Measurements from ENCODE around the gene NETO2. TPM values are rescaled to one million over a fixed set of nuclear protein-coding genes. Genes with fewer than 3 reads are reported as not detected.
"Not testable (repeated sequence)": the region's sequence is repeated elsewhere in the genome, so short reads cannot be mapped to it uniquely, and the experiment has no call there.

Gene NETO2
- 6.2 and 6.9 TPM in 2 replicates for total RNA-seq

GRCh38 chr16:47143677-47144558 is at the start of gene NETO2:
Gene NETO2 (minus strand): TSS chr16:47143945. CDS start chr16:47143612, 333 bp downstream.
- H3K27ac Mint-ChIP-seq = peak within 1 kb of the TSS; percentile 61
- H3K36me3 Mint-ChIP-seq (ENCODE audit: low read depth) = no peaks in the 10 kb centered on the region
- H3K9me3 Mint-ChIP-seq = no peaks in the 10 kb centered on the region
- peak; percentile 47 for DNase-seq (ENCODE audit: low spot score)
- H3K4me3 Mint-ChIP-seq (ENCODE audit: low read depth) = peak within 1 kb of the TSS; percentile 75
- H3K4me1 Mint-ChIP-seq (ENCODE audit: low read depth) = peaks cover 16% of the 10 kb centered on the region
- H3K27me3 Mint-ChIP-seq (ENCODE audit: low read depth) = peaks cover 34% of the 10 kb centered on the region
- intact Hi-C loops (cut with micrococcal nuclease) = loop anchor here (1.0 to 10.0 kb wide), 7 partner anchors 107 to 1488 kb away; partner anchors contain the start of genes ITFG1 and PHKB

DNA sequence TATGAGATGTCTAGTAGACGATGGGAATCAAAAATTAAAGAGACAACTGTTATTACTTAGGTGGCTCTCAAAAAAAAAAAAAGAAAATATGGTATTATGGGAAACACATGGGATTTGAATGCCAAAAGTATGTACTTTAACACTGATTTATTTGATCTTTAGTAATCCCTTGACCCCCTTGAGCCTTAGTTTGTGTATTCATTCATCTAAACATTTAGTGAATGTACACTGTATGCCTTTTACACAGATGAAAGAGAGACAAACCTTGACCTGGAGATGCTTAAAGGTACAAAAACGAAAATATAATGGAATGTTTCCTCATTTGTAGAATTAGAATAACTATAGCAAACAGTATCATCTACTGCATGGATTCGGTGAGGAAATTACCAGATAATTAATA is 38.6 kb upstream of the NETO2 start:
- no peak overlapping the region for H3K27ac Mint-ChIP-seq
- intact Hi-C loops (cut with micrococcal nuclease) = no loop called here
- no peak for DNase-seq (ENCODE audit: low spot score)
- H3K4me1 Mint-ChIP-seq (ENCODE audit: low read depth) = no peaks in the 10 kb centered on the region
- no peaks in the 10 kb centered on the region for H3K27me3 Mint-ChIP-seq (ENCODE audit: low read depth)
- no peak overlapping the region for H3K4me3 Mint-ChIP-seq (ENCODE audit: low read depth)
- no peaks in the 10 kb centered on the region for H3K36me3 Mint-ChIP-seq (ENCODE audit: low read depth)
- no peaks in the 10 kb centered on the region for H3K9me3 Mint-ChIP-seq

GRCh38 chr16:47181066-47181465 is 37.3 kb upstream of the NETO2 start:
- DNase-seq (ENCODE audit: low spot score); H3K27ac Mint-ChIP-seq; intact Hi-C loops (cut with micrococcal nuclease); H3K36me3 Mint-ChIP-seq (ENCODE audit: low read depth); H3K9me3 Mint-ChIP-seq; H3K27me3 Mint-ChIP-seq (ENCODE audit: low read depth); H3K4me3 Mint-ChIP-seq (ENCODE audit: low read depth); H3K4me1 Mint-ChIP-seq (ENCODE audit: low read depth): not testable (repeated sequence)

DNA sequence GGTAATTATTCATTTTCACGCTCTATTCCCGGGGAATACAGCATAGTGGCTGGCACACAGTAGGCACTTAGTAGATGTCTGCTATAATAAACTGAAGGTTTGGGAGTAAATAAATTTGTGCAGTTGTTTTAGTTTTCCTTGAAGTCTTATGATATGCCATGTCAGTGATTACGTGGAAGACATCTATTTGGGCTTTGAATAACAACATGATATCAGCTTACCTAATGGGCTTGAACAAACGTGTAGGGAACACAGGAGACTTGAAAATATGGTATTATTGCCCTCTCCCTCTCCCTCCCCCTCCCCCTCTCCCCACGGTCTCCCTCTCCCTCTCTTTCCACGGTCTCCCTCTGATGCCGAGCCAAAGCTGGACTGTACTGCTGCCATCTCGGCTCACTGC is 36.3 kb upstream of the NETO2 start:
- no peak overlapping the region for H3K4me3 Mint-ChIP-seq (ENCODE audit: low read depth)
- intact Hi-C loops (cut with micrococcal nuclease) = no loop called here

DNA sequence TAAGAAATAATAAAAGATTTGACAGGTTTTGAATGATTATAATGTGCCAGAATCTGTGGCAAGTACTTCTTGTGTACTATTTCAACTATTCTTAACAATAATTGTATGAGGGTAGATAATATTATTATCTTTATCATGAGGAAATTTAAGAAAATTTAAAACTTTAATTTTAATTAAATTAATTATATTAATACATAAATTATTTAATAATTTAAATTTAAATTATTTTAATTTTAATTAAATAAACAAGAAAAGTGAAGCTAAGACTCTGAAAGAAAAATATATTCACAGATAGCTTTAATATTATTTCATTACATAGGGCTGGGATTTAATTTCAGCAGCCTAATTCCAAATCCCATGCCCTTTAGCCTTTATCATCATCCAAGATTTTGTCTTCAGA is 31.4 kb upstream of the NETO2 start:
- no peaks in the 10 kb centered on the region for H3K4me1 Mint-ChIP-seq (ENCODE audit: low read depth)

More for the DNA sequence above, 36.3 kb upstream of the NETO2 start:
- Mint-ChIP-seq H3K27me3 (ENCODE audit: low read depth) (no peaks in the 10 kb centered on the region), H3K36me3 (ENCODE audit: low read depth) (no peaks in the 10 kb centered on the region), H3K9me3 (no peaks in the 10 kb centered on the region), H3K27ac (no peak overlapping the region), H3K4me1 (ENCODE audit: low read depth) (no peaks in the 10 kb centered on the region)
- DNase-seq (ENCODE audit: low spot score) = no peak

DNA sequence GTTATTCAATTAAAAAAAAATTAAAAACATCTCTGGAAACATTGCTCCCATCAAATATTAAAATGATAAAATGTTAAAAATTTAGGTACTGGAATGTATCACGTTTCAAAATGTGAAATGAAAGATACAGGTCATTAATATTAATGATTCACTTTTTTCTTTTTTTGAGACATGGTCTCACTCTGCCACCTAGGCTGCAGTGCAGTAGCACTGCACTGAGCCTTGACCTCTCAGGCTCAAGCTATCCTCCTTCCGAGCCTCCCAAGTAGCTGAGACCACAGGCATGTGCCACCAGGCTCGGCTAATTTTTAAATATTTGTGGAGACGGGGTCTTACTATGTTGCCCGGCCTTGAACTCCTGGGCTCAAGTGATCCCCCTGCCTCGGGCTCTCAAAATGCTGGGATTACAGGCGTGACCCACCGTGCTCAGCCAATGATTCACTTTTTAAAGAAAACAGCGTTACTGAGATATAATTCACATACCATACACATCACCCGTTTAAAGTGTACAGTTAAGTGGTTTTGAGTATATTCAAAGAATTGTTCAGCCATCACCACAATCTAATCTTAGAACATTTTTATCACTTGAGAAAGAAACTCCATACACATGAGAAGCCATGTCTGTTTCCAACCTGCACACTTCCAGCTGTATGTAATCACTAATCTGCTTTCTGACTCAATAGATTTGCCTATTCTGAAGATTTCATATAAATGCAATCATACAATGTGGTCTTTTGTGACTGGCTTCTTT is 19.1 kb upstream of the NETO2 start:
- intact Hi-C loops (cut with micrococcal nuclease) = no loop called here
- Mint-ChIP-seq H3K4me1 (ENCODE audit: low read depth) (no peaks in the 10 kb centered on the region), H3K36me3 (ENCODE audit: low read depth) (no peaks in the 10 kb centered on the region), H3K4me3 (ENCODE audit: low read depth) (no peak overlapping the region), H3K27me3 (ENCODE audit: low read depth) (no peaks in the 10 kb centered on the region), H3K9me3 (no peaks in the 10 kb centered on the region), H3K27ac (no peak overlapping the region)
- DNase-seq (ENCODE audit: low spot score) = no peak

More for the DNA sequence above, 31.4 kb upstream of the NETO2 start:
- intact Hi-C loops (cut with micrococcal nuclease) = no loop called here
- H3K9me3 Mint-ChIP-seq = no peaks in the 10 kb centered on the region
- H3K36me3 Mint-ChIP-seq (ENCODE audit: low read depth) = no peaks in the 10 kb centered on the region
- no peaks in the 10 kb centered on the region for H3K27me3 Mint-ChIP-seq (ENCODE audit: low read depth)
- DNase-seq (ENCODE audit: low spot score) = no peak
- no peak overlapping the region for H3K4me3 Mint-ChIP-seq (ENCODE audit: low read depth)
- H3K27ac Mint-ChIP-seq = no peak overlapping the region

DNA sequence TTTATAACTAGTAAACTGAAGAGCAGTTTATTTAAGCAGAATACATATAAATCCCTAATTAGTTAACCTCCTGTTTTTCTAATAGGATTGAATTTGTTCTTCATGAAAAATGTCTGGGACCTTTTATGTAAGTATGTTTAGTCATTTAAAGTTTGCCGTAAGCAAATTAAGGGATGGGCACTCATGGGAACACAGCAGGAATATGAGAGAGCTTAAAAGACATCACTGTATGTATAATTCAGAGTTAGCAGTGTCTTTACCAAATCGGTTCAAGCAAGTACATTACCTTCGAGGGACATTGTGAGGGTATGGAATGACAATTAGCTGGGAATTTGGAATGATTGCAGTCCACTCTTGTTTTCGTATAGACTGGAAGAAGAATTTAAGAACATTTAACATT is 17.7 kb upstream of the NETO2 start:
- Mint-ChIP-seq H3K4me1 (ENCODE audit: low read depth) (no peaks in the 10 kb centered on the region), H3K9me3 (no peaks in the 10 kb centered on the region), H3K4me3 (ENCODE audit: low read depth) (no peak overlapping the region), H3K27me3 (ENCODE audit: low read depth) (no peaks in the 10 kb centered on the region), H3K27ac (no peak overlapping the region), H3K36me3 (ENCODE audit: low read depth) (peaks cover 7% of the 10 kb centered on the region)
- DNase-seq (ENCODE audit: low spot score) = no peak
- intact Hi-C loops (cut with micrococcal nuclease) = no loop called here

DNA sequence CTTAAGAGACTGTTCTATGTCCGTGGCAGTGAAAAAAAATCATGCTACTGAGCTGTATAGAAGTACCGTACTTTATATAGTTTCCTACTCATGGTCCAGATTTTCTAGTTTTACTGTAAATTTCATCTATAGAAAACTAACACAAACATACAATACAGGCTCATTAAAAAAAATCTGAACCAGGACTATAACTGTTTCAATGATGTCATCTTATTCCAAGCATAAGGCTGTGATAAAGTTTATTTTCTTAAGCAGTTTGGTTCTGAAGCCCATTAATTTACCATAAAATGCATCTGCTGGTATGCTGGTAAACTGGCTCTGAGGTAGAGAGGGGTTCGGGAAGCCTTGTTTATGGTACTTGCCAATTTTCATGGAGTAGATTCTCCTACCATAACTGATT is 16.7 kb upstream of the NETO2 start:
- Mint-ChIP-seq H3K4me3 (ENCODE audit: low read depth) (no peak overlapping the region), H3K4me1 (ENCODE audit: low read depth) (no peaks in the 10 kb centered on the region), H3K27me3 (ENCODE audit: low read depth) (no peaks in the 10 kb centered on the region), H3K27ac (no peak overlapping the region), H3K36me3 (ENCODE audit: low read depth) (peaks cover 7% of the 10 kb centered on the region), H3K9me3 (no peaks in the 10 kb centered on the region)
- intact Hi-C loops (cut with micrococcal nuclease) = no loop called here
- DNase-seq (ENCODE audit: low spot score) = no peak

DNA sequence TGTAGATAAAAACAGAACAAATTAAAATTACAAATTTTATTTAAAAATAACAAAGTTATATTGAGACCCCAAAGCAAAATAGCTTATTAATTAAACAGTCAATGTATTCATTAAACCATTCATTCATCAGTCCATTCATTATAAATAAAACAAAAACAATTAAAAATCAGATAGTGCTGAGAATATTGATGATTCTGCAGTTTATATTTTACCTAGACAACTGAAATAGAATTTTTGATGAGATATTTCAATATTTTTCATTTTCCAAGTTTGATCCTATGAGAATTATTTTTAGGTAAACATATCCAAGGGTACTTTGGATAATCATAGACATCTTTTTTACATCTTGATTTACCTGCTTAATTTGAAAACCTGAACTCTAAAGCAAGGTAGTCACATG is 15.2 kb upstream of the NETO2 start:
- no peak for DNase-seq (ENCODE audit: low spot score)
- no peak overlapping the region for H3K27ac Mint-ChIP-seq
- H3K9me3 Mint-ChIP-seq = no peaks in the 10 kb centered on the region
- H3K27me3 Mint-ChIP-seq (ENCODE audit: low read depth) = no peaks in the 10 kb centered on the region
- peaks cover 7% of the 10 kb centered on the region for H3K36me3 Mint-ChIP-seq (ENCODE audit: low read depth)
- intact Hi-C loops (cut with micrococcal nuclease) = no loop called here
- H3K4me3 Mint-ChIP-seq (ENCODE audit: low read depth) = no peak overlapping the region
- H3K4me1 Mint-ChIP-seq (ENCODE audit: low read depth) = no peaks in the 10 kb centered on the region

DNA sequence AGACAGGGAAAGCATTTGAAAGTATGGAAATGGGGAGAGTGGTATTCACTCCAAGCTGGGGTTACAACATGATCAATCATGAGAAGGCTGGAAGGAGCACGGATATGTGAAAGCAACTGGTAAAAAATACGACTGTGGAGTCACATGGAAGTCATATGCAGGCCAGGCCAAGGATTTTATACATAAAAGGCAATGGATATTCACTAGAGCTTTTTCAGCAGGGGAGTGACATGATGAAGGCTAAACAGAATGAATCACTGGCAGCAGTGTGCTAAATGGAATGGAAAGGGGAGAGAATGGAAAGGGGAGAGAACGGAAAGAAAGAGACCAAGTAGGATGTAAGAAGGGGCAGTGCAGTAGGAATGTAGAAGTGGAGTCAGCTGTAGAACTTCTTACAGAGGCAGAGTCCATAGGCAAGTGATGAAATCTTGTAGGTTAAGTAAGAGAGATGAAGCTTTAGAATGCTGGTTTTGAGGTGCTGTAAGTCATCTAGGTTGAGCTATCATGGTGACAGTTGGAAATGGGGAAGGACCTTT is 13.0 kb upstream of the NETO2 start:
- Mint-ChIP-seq H3K4me1 (ENCODE audit: low read depth) (no peaks in the 10 kb centered on the region), H3K36me3 (ENCODE audit: low read depth) (peaks cover 21% of the 10 kb centered on the region), H3K4me3 (ENCODE audit: low read depth) (no peak overlapping the region), H3K9me3 (peaks cover 9% of the 10 kb centered on the region), H3K27ac (no peak overlapping the region), H3K27me3 (ENCODE audit: low read depth) (no peaks in the 10 kb centered on the region)
- intact Hi-C loops (cut with micrococcal nuclease) = no loop called here
- DNase-seq (ENCODE audit: low spot score) = no peak

- H3K27ac Mint-ChIP-seq; H3K27me3 Mint-ChIP-seq (ENCODE audit: low read depth); DNase-seq (ENCODE audit: low spot score); intact Hi-C loops (cut with micrococcal nuclease); H3K9me3 Mint-ChIP-seq; H3K4me3 Mint-ChIP-seq (ENCODE audit: low read depth); H3K4me1 Mint-ChIP-seq (ENCODE audit: low read depth): not testable (repeated sequence)
- H3K36me3 Mint-ChIP-seq (ENCODE audit: low read depth) = peaks cover 21% of the 10 kb centered on the region
These were observed 8.8 kb upstream of the NETO2 start for GRCh38 chr16:47152501-47152900.

GRCh38 chr16:47150067-47150466 is 6.3 kb upstream of the NETO2 start:
- H3K27me3 Mint-ChIP-seq (ENCODE audit: low read depth) = peaks cover 13% of the 10 kb centered on the region
- peaks cover 13% of the 10 kb centered on the region for H3K36me3 Mint-ChIP-seq (ENCODE audit: low read depth)
- no peak overlapping the region for H3K4me3 Mint-ChIP-seq (ENCODE audit: low read depth)
- peaks cover 4% of the 10 kb centered on the region for H3K4me1 Mint-ChIP-seq (ENCODE audit: low read depth)
- no peak overlapping the region for H3K27ac Mint-ChIP-seq
- intact Hi-C loops (cut with micrococcal nuclease) = no loop called here
- peaks cover 9% of the 10 kb centered on the region for H3K9me3 Mint-ChIP-seq
- no peak for DNase-seq (ENCODE audit: low spot score)

GRCh38 chr16:47144559-47144877 is 773 bp upstream of the NETO2 start:
- H3K36me3 Mint-ChIP-seq (ENCODE audit: low read depth) = no peaks in the 10 kb centered on the region
- peaks cover 34% of the 10 kb centered on the region for H3K27me3 Mint-ChIP-seq (ENCODE audit: low read depth)
- no peak overlapping the region for H3K27ac Mint-ChIP-seq
- intact Hi-C loops (cut with micrococcal nuclease) = loop anchor here (5.0 to 10.0 kb wide), 4 partner anchors 197 to 1488 kb away; partner anchors contain the start of genes ITFG1 and PHKB
- H3K4me3 Mint-ChIP-seq (ENCODE audit: low read depth) = peak overlapping the region; percentile 75
- H3K9me3 Mint-ChIP-seq = no peaks in the 10 kb centered on the region
- peaks cover 14% of the 10 kb centered on the region for H3K4me1 Mint-ChIP-seq (ENCODE audit: low read depth)
- no peak for DNase-seq (ENCODE audit: low spot score)

All from activated T-helper 2 cell treated with anti-CD3 and anti-CD28 coated beads, Interferon-gamma antibody, Interleukin-2, Interleukin-4, amounts not matched to agents 10 μg/mL and 5 μg/mL and 100 μg/mL, durations not matched to agents 14 hours and 24 hours and 36 hours (primary cell).